Endothelial cell of umbilical vein (primary cell): ENCODE measurements around the gene OXCT2. TPM values are rescaled to one million over a fixed set of nuclear protein-coding genes. Genes with fewer than 3 reads are reported as not detected.
A peak's percentile ranks its signal among the peaks of the same experiment; 100 is the strongest.

Experiments
- BruUV-seq: library from RNA; stranded (reverse); fragments of 400-500 nt; replicated peaks from 2 replicates; lab custom pipeline; 2021; lab: Mats Ljungman, UMichigan
- CTCF ChIA-PET: fragments of 300-600, 350-600 bp; sonication (Branson Sonifier 250); formaldehyde crosslinking; loops from one replicate; lab custom pipeline; 2021; ENCODE audit warnings: antibody characterized with exemption, inconsistent platforms; lab: Charles Lee
- POLR2A ChIA-PET: fragments of 300-600, 350-600 bp; sonication (Branson Sonifier 250); formaldehyde crosslinking; loops from one replicate; lab custom pipeline; 2021; ENCODE audit warnings: antibody characterized with exemption, inconsistent platforms; lab: Charles Lee
- DNase-seq: peaks from one replicate; pipeline ENCODE4 v3.0.0-alpha.2; 2011; ENCODE audit warnings: low read depth, low spot score
- FAIRE-seq: peaks from 2 replicates; lab custom pipeline; 2011; peaks lifted over from hg19 to GRCh38; lab: Jason Lieb, UNC
- H2AFZ ChIP-seq: 2 replicates; pipeline ENCODE4 v1.6.0; 2012; ENCODE audit warnings: low read depth, low read length, control low read depth, inconsistent platforms
- H3K27ac ChIP-seq: 2 replicates; pipeline ENCODE4 v1.5.1; 2011; ENCODE audit warnings: low read depth, mild to moderate bottlenecking, control low read depth, low read length, moderate library complexity; ENCODE audit not compliant: insufficient read depth
- H3K27me3 ChIP-seq, 2 experiments: 2 replicates each; pipeline versions ENCODE4 v1.6.0 to v1.6.1; 2011; ENCODE audit warnings: low read length in 2 of 2, mixed read lengths in 1 of 2; ENCODE audit not compliant: control insufficient read depth in 2 of 2, insufficient read depth in 2 of 2
- H3K36me3 ChIP-seq, 2 experiments: 2 replicates in 1 of 2; 3 replicates in 1 of 2; pipeline ENCODE4 v1.5.1; 2011; ENCODE audit warnings: low read length in 2 of 2, mild to moderate bottlenecking in 1 of 2, moderate library complexity in 1 of 2; ENCODE audit not compliant: control insufficient read depth in 2 of 2, insufficient read depth in 2 of 2; ENCODE audit errors: extremely low read depth in 1 of 2
- H3K4me1 ChIP-seq: 3 replicates; pipeline ENCODE4 v1.5.1; 2011; ENCODE audit warnings: mild to moderate bottlenecking, low read length; ENCODE audit not compliant: control insufficient read depth, insufficient read depth; ENCODE audit errors: extremely low read depth
- H3K4me2 ChIP-seq: 2 replicates; pipeline ENCODE4 v1.6.1; 2011; ENCODE audit warnings: low read length, control low read depth, mixed read lengths; ENCODE audit not compliant: insufficient read depth
- H3K4me3 ChIP-seq, 3 experiments: fragments of 200-600 bp in 1 of 3; sonication (generic), shearing (Covaris generic) in 1 of 3; replicated peaks in 1 of 3; 2 replicates each; pipeline ENCODE4 v1.5.1; 2011 to 2016; ENCODE audit warnings: control low read depth in 3 of 3, low read length in 3 of 3, mild to moderate bottlenecking in 2 of 3, inconsistent platforms in 1 of 3, low read depth in 1 of 3, moderate library complexity in 1 of 3; ENCODE audit not compliant: insufficient read depth in 1 of 3
- H3K79me2 ChIP-seq: 2 replicates; pipeline ENCODE4 v1.6.0; 2012; ENCODE audit warnings: low read length, inconsistent platforms; ENCODE audit not compliant: control insufficient read depth, insufficient read depth
- H3K9ac ChIP-seq: replicated peaks from 2 replicates; pipeline ENCODE3; 2011; ENCODE audit warnings: low read length, control low read depth; ENCODE audit not compliant: insufficient read depth; ENCODE audit errors: extremely low read depth
- H3K9me1 ChIP-seq: replicated peaks from 3 replicates; pipeline ENCODE4 v1.6.0; 2011; ENCODE audit warnings: mild to moderate bottlenecking, low read length; ENCODE audit not compliant: control insufficient read depth, insufficient read depth; ENCODE audit errors: extremely low read depth
- H3K9me3 ChIP-seq: replicated peaks from 2 replicates; pipeline ENCODE4 v1.5.1; 2012; ENCODE audit warnings: low read length, inconsistent platforms; ENCODE audit not compliant: control insufficient read depth, insufficient read depth
- H4K20me1 ChIP-seq: replicated peaks from 2 replicates; pipeline ENCODE3; 2011; ENCODE audit warnings: mild to moderate bottlenecking, low read length; ENCODE audit not compliant: control insufficient read depth, insufficient read depth; ENCODE audit errors: extremely low read depth
- CTCF ChIP-seq, 2 donors: IDR thresholded peaks; 1 replicate in 1 of 2; 2 replicates in 1 of 2; pipeline ENCODE4 v1.5.1; 2011; ENCODE audit warnings: low read length in 2 of 2, mild to moderate bottlenecking in 2 of 2, moderate library complexity in 2 of 2, control low read depth in 1 of 2, inconsistent platforms in 1 of 2, low read depth in 1 of 2; ENCODE audit not compliant: insufficient read depth in 1 of 2; ENCODE audit errors: extremely low read depth in 1 of 2
- EZH2 ChIP-seq: IDR thresholded peaks from 2 replicates; pipeline ENCODE4 v1.6.1; 2012; ENCODE audit warnings: borderline replicate concordance, low read depth, mild to moderate bottlenecking, moderate library complexity, low read length, inconsistent platforms; ENCODE audit not compliant: severe bottlenecking
- FOS ChIP-seq: IDR thresholded peaks from 2 replicates; pipeline ENCODE4 v1.6.1; 2011; ENCODE audit warnings: mild to moderate bottlenecking, low read length, moderate library complexity, borderline replicate concordance; ENCODE audit not compliant: insufficient read depth
- POLR2A ChIP-seq: IDR thresholded peaks from 2 replicates; pipeline ENCODE4 v1.6.1; 2012; ENCODE audit warnings: low read depth, mild to moderate bottlenecking, control low read depth, low read length
- dilution Hi-C: fragments of 300-500 bp; cut with MboI; formaldehyde crosslinking; loops from one replicate; pipeline ENCODE4 v1.15.0; 2019; ENCODE audit warnings: low sequenced_read_pairs; ENCODE audit not compliant: extremely low pct_ligation_motif_present
- intact Hi-C: fragments of 100-400 bp; cut with micrococcal nuclease; formaldehyde crosslinking; loops from one replicate; pipeline ENCODE4 v1.10.0; 2022
- polyA plus RNA-seq, 4 experiments: library from polyadenylated mRNA; depleted of rRNA in 3 of 4; stranded (reverse) in 3 of 4; unstranded in 1 of 4; fragments of >200 nt; gene quantifications; 2 replicates each; pipeline versions ENCODE4 v1.2.1 to v1.2.3, GENCODE V29; 2011 to 2012; ENCODE audit warnings: missing spikeins in 1 of 4
- small RNA-seq: library from RNA; depleted of rRNA; stranded (forward); fragments of <200 nt; gene quantifications from one replicate; pipeline ENCODE3, GENCODE V24; 2012; ENCODE audit warnings: low replicate concordance, low read depth; ENCODE audit not compliant: insufficient read depth, insufficient read length
- total RNA-seq: library from RNA; stranded (reverse); gene quantifications from 2 replicates; pipeline ENCODE4 v1.2.3, GENCODE V29; 2021

OXCT2 gene
- total and polyA plus RNA-seq, 2 donors (not counting 3 experiments of a cell fraction or from before 2014, with no cell fraction given), result 0.60 to 0.84 TPM

GRCh38 chr1:39720094-39720999 is 50.8 kb downstream of the OXCT2 start:
- Histone ChIP-seq H3K27me3 (peaks cover 25 to 55% of the 10 kb centered on the region in 2 experiments), H3K27ac (no peak overlapping the region), H3K9me3 (no peaks in the 10 kb centered on the region), H3K4me1 (no peaks in the 10 kb centered on the region), H3K36me3 (no peaks in the 10 kb centered on the region), H2AFZ (no peak overlapping the region), H3K4me2 (no peak overlapping the region), H3K79me2 (no peaks in the 10 kb centered on the region), H3K9me1 (no peaks in the 10 kb centered on the region), H3K4me3 (no peak overlapping the region), H4K20me1 (no peaks in the 10 kb centered on the region), H3K9ac (no peak overlapping the region)
- TF ChIP-seq EZH2, result no peak
- peak in 1 of 2 donors; percentile 33 for TF ChIP-seq CTCF (IDR thresholded peaks at IDR 0.05; ENCODE audit: extremely low read depth in 1 of 2, insufficient read depth in 1 of 2, low read depth in 1 of 2, low read length in 2 of 2)
- no peak for TF ChIP-seq FOS
- TF ChIP-seq POLR2A, result no peak
- FAIRE-seq (peak; percentile 82), DNase-seq (peak; percentile 68)
- intact Hi-C loops (loop anchor here (1.0 to 5.0 kb wide), 4 partner anchors 48 to 228 kb away; partner anchors contain the start of genes BMP8A and NT5C1A), dilution Hi-C loops (no loop called here)
- ChIA-PET POLR2A (no interaction called here), CTCF (interaction anchor here (0.6 to 6.1 kb wide), 28 partner anchors 9 to 363 kb away, joined by 3 to 68 read pairs (median 4); partner anchors contain the start of genes NT5C1A and PPIE)
- BruUV-seq, result no TSS peak

Small RNA genes within 50 kb of the gene (small RNA-seq; reads per million reads assigned to genes)
- gene AL033527.1, result not detected
- gene RNU7-121P, result not detected

Other genes with a start within 250 kb of the OXCT2 start
- gene PABPC4, start 194.6 kb downstream of the OXCT2 start, total RNA-seq, result 282 and 302 TPM in 2 replicates
- 102 and 114 TPM in 2 replicates for gene PABPC4, start 194.6 kb downstream of the OXCT2 start, polyA plus RNA-seq
- gene HEYL, start 131.7 kb downstream of the OXCT2 start, total RNA-seq, result not detected in 2 replicates
- gene HEYL, start 131.7 kb downstream of the OXCT2 start, polyA plus RNA-seq, result not detected in 2 replicates
- not detected in 2 replicates for gene NT5C1A, start 99.2 kb downstream of the OXCT2 start, total RNA-seq
- not detected in 2 replicates for gene NT5C1A, start 99.2 kb downstream of the OXCT2 start, polyA plus RNA-seq
- gene HPCAL4, start 79.9 kb downstream of the OXCT2 start, total RNA-seq, result not detected in 2 replicates
- not detected in 2 replicates for gene HPCAL4, start 79.9 kb downstream of the OXCT2 start, polyA plus RNA-seq
- 42.6 and 44.4 TPM in 2 replicates for gene PPIE, start 32.5 kb downstream of the OXCT2 start, total RNA-seq
- 55.7 and 74.9 TPM in 2 replicates for gene PPIE, start 32.5 kb downstream of the OXCT2 start, polyA plus RNA-seq
- gene BMP8B, start 17.5 kb upstream of the OXCT2 start, total RNA-seq, result 0.07 TPM in 1 of 2 replicates, not detected in the other
- 0.03 TPM in 1 of 2 replicates, not detected in the other for gene BMP8B, start 17.5 kb upstream of the OXCT2 start, polyA plus RNA-seq
- 13.4 and 19.9 TPM in 2 replicates for gene TRIT1, start 112.2 kb upstream of the OXCT2 start, total RNA-seq
- 6.3 and 8.6 TPM in 2 replicates for gene TRIT1, start 112.2 kb upstream of the OXCT2 start, polyA plus RNA-seq
- gene MYCL, start 130.6 kb upstream of the OXCT2 start, total RNA-seq, result 1.4 and 2.1 TPM in 2 replicates
- gene MYCL, start 130.6 kb upstream of the OXCT2 start, polyA plus RNA-seq, result 1.3 and 1.5 TPM in 2 replicates
- 4.3 and 5.5 TPM in 2 replicates for gene MFSD2A, start 183.8 kb upstream of the OXCT2 start, total RNA-seq
- 2.7 and 2.8 TPM in 2 replicates for gene MFSD2A, start 183.8 kb upstream of the OXCT2 start, polyA plus RNA-seq